Keratinocyte (primary cell): Measurements from ENCODE around the gene GPR39. TPM values are rescaled to one million over a fixed set of nuclear protein-coding genes. Genes with fewer than 3 reads are reported as not detected.

Experiments used
- DNase-seq: peaks from one replicate; pipeline ENCODE4 v3.0.0-alpha.2; 2011; ENCODE audit warnings: low read depth, missing footprints, low spot score
- FAIRE-seq: peaks from 2 replicates; lab custom pipeline; 2011; peaks lifted over from hg19 to GRCh38; lab: Jason Lieb, UNC
- H2AFZ ChIP-seq: 2 replicates; pipeline ENCODE4 v1.6.0; 2012; ENCODE audit warnings: low read length, control low read depth, inconsistent platforms; ENCODE audit not compliant: control insufficient read depth
- H3K27ac ChIP-seq: 2 replicates; pipeline ENCODE4 v1.5.1; 2011; ENCODE audit warnings: low read length; ENCODE audit not compliant: control insufficient read depth, insufficient read depth
- H3K27me3 ChIP-seq: 3 replicates; pipeline ENCODE4 v1.6.0; 2011; ENCODE audit warnings: low read length; ENCODE audit not compliant: control insufficient read depth, insufficient read depth; ENCODE audit errors: extremely low read depth
- H3K36me3 ChIP-seq, 2 experiments: 2 replicates in 1 of 2; 3 replicates in 1 of 2; pipeline ENCODE4 v1.5.1; 2011; ENCODE audit warnings: low read length in 2 of 2, mild to moderate bottlenecking in 1 of 2; ENCODE audit not compliant: control insufficient read depth in 2 of 2, insufficient read depth in 2 of 2; ENCODE audit errors: extremely low read depth in 1 of 2
- H3K4me1 ChIP-seq: 3 replicates; pipeline ENCODE4 v1.5.1; 2011; ENCODE audit warnings: low read length; ENCODE audit not compliant: control insufficient read depth, insufficient read depth; ENCODE audit errors: extremely low read depth
- H3K4me2 ChIP-seq: 3 replicates; pipeline ENCODE4 v1.6.0; 2011; ENCODE audit warnings: low read depth, low read length; ENCODE audit not compliant: control insufficient read depth, insufficient read depth; ENCODE audit errors: extremely low read depth
- H3K4me3 ChIP-seq, 3 experiments: fragments of 200-600 bp in 1 of 3; sonication (generic) in 1 of 3; 2 replicates in 2 of 3; 3 replicates in 1 of 3; pipeline ENCODE4 v1.5.1; 2011 to 2016; ENCODE audit warnings: low read length in 3 of 3, mild to moderate bottlenecking in 3 of 3, control low read depth in 2 of 3, inconsistent platforms in 1 of 3, low read depth in 1 of 3, mixed read lengths in 1 of 3, mixed run types in 1 of 3, moderate library complexity in 1 of 3; ENCODE audit not compliant: control insufficient read depth in 2 of 3, insufficient read depth in 2 of 3; ENCODE audit errors: extremely low read depth in 1 of 3
- H3K79me2 ChIP-seq: 2 replicates; pipeline ENCODE4 v1.6.0; 2012; ENCODE audit warnings: low read length; ENCODE audit not compliant: control insufficient read depth, insufficient read depth
- H3K9ac ChIP-seq: 3 replicates; pipeline ENCODE4 v1.6.0; 2011; ENCODE audit warnings: low read length; ENCODE audit not compliant: control insufficient read depth, insufficient read depth; ENCODE audit errors: extremely low read depth
- H3K9me1 ChIP-seq: 3 replicates; pipeline ENCODE4 v1.6.0; 2011; ENCODE audit warnings: low read length; ENCODE audit not compliant: control insufficient read depth, insufficient read depth; ENCODE audit errors: extremely low read depth
- H3K9me3 ChIP-seq: 2 replicates; pipeline ENCODE4 v1.5.1; 2012; ENCODE audit warnings: low read depth, low read length; ENCODE audit not compliant: control insufficient read depth
- H4K20me1 ChIP-seq: 3 replicates; pipeline ENCODE4 v1.6.0; 2011; ENCODE audit warnings: low read length; ENCODE audit not compliant: control insufficient read depth, insufficient read depth; ENCODE audit errors: extremely low read depth
- EZH2 ChIP-seq: IDR thresholded peaks from one replicate; pipeline ENCODE4 v1.6.1; 2012; ENCODE audit warnings: inconsistent platforms, mild to moderate bottlenecking, low read length, moderate library complexity
- dilution Hi-C: fragments of 300-500 bp; cut with MboI; formaldehyde crosslinking; loops from one replicate; pipeline ENCODE4 v1.7.0; 2020; ENCODE audit warnings: low sequenced_read_pairs; ENCODE audit not compliant: extremely low pct_ligation_motif_present
- polyA plus RNA-seq, 5 experiments: library from polyadenylated mRNA; depleted of rRNA in 3 of 5; stranded (reverse) in 3 of 5; stranded (forward) in 1 of 5; unstranded in 1 of 5; fragments of >200 nt; gene quantifications; 1 replicate in 1 of 5; 2 replicates in 3 of 5; 3 replicates in 1 of 5; pipeline versions ENCODE4 v1.2.1 to v1.2.3, GENCODE V29; 2011 to 2012; ENCODE audit warnings: missing spikeins in 2 of 5, low read depth in 1 of 5, low replicate concordance in 1 of 5
- TF ChIP-seq, protein P1 (sequence below), 3 experiments: IDR thresholded peaks in 1 of 3; conservative IDR thresholded peaks in 1 of 3; optimal IDR thresholded peaks in 1 of 3; 2 replicates in 2 of 3; 3 replicates in 1 of 3; pipeline versions ENCODE3 to v1.5.1; 2011; ENCODE audit warnings: low read length in 3 of 3, mild to moderate bottlenecking in 3 of 3, moderate library complexity in 2 of 3, control low read depth in 1 of 3, inconsistent platforms in 1 of 3; ENCODE audit not compliant: insufficient read depth in 2 of 3; ENCODE audit errors: extremely low read depth in 1 of 3

Gene GPR39
- polyA plus RNA-seq, 1 donor (not counting 4 experiments of a cell fraction or from before 2014, with no cell fraction given): 4.7 TPM

DNA sequence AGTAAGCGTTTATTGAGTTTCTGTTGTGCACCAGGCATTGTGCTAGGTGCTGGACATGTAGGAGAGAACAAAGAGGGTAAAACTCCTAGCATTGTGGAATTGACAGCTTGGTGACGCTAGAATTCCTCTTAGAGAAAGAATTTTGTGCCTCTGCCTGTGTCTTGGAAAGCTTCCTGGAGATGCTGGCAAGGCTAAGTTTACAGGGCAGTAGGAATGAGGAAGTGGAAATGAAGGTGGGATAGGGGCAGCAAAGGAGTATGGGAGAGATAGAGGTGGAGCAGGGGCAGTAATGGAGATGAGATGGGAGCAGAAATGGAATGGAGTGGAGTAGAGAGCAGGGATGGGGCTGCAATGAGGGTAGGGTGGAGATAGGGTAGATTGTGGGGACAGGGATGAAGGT, 29.8 kb downstream of the GPR39 start:
- TF ChIP-seq, protein P1, sequence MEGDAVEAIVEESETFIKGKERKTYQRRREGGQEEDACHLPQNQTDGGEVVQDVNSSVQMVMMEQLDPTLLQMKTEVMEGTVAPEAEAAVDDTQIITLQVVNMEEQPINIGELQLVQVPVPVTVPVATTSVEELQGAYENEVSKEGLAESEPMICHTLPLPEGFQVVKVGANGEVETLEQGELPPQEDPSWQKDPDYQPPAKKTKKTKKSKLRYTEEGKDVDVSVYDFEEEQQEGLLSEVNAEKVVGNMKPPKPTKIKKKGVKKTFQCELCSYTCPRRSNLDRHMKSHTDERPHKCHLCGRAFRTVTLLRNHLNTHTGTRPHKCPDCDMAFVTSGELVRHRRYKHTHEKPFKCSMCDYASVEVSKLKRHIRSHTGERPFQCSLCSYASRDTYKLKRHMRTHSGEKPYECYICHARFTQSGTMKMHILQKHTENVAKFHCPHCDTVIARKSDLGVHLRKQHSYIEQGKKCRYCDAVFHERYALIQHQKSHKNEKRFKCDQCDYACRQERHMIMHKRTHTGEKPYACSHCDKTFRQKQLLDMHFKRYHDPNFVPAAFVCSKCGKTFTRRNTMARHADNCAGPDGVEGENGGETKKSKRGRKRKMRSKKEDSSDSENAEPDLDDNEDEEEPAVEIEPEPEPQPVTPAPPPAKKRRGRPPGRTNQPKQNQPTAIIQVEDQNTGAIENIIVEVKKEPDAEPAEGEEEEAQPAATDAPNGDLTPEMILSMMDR (optimal IDR thresholded peaks at IDR 0.05 in 1 of 3, IDR thresholded peaks at IDR 0.05 in 1 of 3, conservative IDR thresholded peaks at IDR 0.05 in 1 of 3; ENCODE audit: extremely low read depth in 1 of 3, insufficient read depth in 2 of 3, low read length in 3 of 3): no peak
- TF ChIP-seq EZH2: no peak
- no peaks in the 10 kb centered on the region for H3K27me3 ChIP-seq
- H3K36me3 ChIP-seq: no peaks in the 10 kb centered on the region
- no peaks in the 10 kb centered on the region for H3K79me2 ChIP-seq
- no peaks in the 10 kb centered on the region for H3K9me1 ChIP-seq
- no peak overlapping the region for H3K4me2 ChIP-seq
- H2AFZ ChIP-seq: no peak overlapping the region
- H4K20me1 ChIP-seq: no peaks in the 10 kb centered on the region
- H3K4me3 ChIP-seq: no peak overlapping the region
- dilution Hi-C loops: no loop called here
- FAIRE-seq: no peak
- no peak overlapping the region for H3K27ac ChIP-seq
- DNase-seq: no peak
- peaks cover 4% of the 10 kb centered on the region for H3K4me1 ChIP-seq
- no peaks in the 10 kb centered on the region for H3K9me3 ChIP-seq
- no peak overlapping the region for H3K9ac ChIP-seq

DNA sequence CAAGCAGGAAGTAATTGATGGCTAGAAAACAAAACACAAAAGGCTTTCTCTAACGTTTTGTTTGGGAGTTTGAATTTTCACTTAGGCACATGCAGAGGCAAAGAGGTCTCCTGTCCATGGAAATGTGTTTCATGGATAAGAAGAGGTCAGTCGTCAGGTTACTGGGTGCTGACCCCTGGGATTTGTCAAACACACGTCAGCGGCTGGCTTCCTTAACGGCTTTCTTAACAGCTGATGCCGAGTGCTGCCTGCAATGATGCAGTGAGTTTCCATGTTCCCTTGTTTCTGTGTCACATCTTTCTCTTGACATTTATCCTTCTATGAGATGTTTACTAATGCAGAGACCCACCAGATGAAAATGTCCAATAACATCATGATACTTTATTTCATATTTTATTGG, 31.7 kb downstream of the GPR39 start:
- DNase-seq (no peak), FAIRE-seq (no peak)
- no peak overlapping the region for H3K4me2 ChIP-seq
- H3K9me1 ChIP-seq: no peaks in the 10 kb centered on the region
- no peaks in the 10 kb centered on the region for H4K20me1 ChIP-seq
- no peak overlapping the region for H2AFZ ChIP-seq
- no peaks in the 10 kb centered on the region for H3K36me3 ChIP-seq
- no peak for TF ChIP-seq EZH2
- TF ChIP-seq, protein P1 (optimal IDR thresholded peaks at IDR 0.05 in 1 of 3, IDR thresholded peaks at IDR 0.05 in 1 of 3, conservative IDR thresholded peaks at IDR 0.05 in 1 of 3; ENCODE audit: extremely low read depth in 1 of 3, insufficient read depth in 2 of 3, low read length in 3 of 3): no peak
- dilution Hi-C loops: no loop called here
- no peaks in the 10 kb centered on the region for H3K79me2 ChIP-seq
- peaks cover 4% of the 10 kb centered on the region for H3K4me1 ChIP-seq
- no peaks in the 10 kb centered on the region for H3K9me3 ChIP-seq
- no peaks in the 10 kb centered on the region for H3K27me3 ChIP-seq
- no peak overlapping the region for H3K4me3 ChIP-seq
- H3K27ac ChIP-seq: no peak overlapping the region
- H3K9ac ChIP-seq: no peak overlapping the region
